HL-60 (cell line): ENCODE data around the gene NPHP4.

Experiments
- DNase-seq, 2 experiments: peaks; one replicate each; pipeline ENCODE4 v3.0.0-alpha.2; 2010 to 2020; ENCODE audit warnings: low read depth in 1 of 2, low spot score in 1 of 2
- H3K27ac ChIP-seq: fragments of 250-450 bp; sonication (Bioruptor Pico); replicated peaks from 2 replicates; pipeline ENCODE4 v1.5.1; 2020; ENCODE audit warnings: mild to moderate bottlenecking, moderate library complexity
- H3K27me3 ChIP-seq: fragments of 250-450 bp; sonication (Bioruptor Pico); 2 replicates; pipeline ENCODE4 v1.5.1; 2021; ENCODE audit warnings: mild to moderate bottlenecking, moderate library complexity; ENCODE audit not compliant: insufficient read depth, poor library complexity, severe bottlenecking
- H3K4me3 ChIP-seq: replicated peaks from 2 replicates; pipeline ENCODE4 v1.5.1; 2011; ENCODE audit warnings: mild to moderate bottlenecking, control low read depth, low read length; ENCODE audit not compliant: insufficient read depth
- CTCF ChIP-seq: IDR thresholded peaks from one replicate; pipeline ENCODE4 v1.5.1; 2011; ENCODE audit warnings: low read length, control low read depth, inconsistent platforms; ENCODE audit not compliant: insufficient read depth
- GABPA ChIP-seq: IDR thresholded peaks from 2 replicates; pipeline ENCODE4 v1.6.1; 2012; ENCODE audit warnings: low read depth
- POLR2AphosphoS5 ChIP-seq: IDR thresholded peaks from 2 replicates; pipeline ENCODE4 v1.6.1; 2012; ENCODE audit warnings: low read depth
- SPI1 ChIP-seq: IDR thresholded peaks from 2 replicates; pipeline ENCODE4 v1.6.1; 2012; ENCODE audit warnings: low read depth, mild to moderate bottlenecking, borderline replicate concordance
- TF ChIP-seq, protein P1 (sequence below): IDR thresholded peaks from 2 replicates; pipeline ENCODE4 v1.6.1; 2012; ENCODE audit warnings: low read depth; ENCODE audit not compliant: insufficient replicate concordance

The NPHP4 gene

GRCh38 chr1:5890346-5891106 is 101.7 kb downstream of the NPHP4 start:
- Histone ChIP-seq H3K27me3 (no peaks in the 10 kb centered on the region), H3K27ac (no peak overlapping the region), H3K4me3 (no peak overlapping the region)
- no peak for TF ChIP-seq CTCF
- TF ChIP-seq SPI1 = no peak
- TF ChIP-seq POLR2AphosphoS5 = no peak
- no peak for TF ChIP-seq GABPA
- TF ChIP-seq, protein P1, sequence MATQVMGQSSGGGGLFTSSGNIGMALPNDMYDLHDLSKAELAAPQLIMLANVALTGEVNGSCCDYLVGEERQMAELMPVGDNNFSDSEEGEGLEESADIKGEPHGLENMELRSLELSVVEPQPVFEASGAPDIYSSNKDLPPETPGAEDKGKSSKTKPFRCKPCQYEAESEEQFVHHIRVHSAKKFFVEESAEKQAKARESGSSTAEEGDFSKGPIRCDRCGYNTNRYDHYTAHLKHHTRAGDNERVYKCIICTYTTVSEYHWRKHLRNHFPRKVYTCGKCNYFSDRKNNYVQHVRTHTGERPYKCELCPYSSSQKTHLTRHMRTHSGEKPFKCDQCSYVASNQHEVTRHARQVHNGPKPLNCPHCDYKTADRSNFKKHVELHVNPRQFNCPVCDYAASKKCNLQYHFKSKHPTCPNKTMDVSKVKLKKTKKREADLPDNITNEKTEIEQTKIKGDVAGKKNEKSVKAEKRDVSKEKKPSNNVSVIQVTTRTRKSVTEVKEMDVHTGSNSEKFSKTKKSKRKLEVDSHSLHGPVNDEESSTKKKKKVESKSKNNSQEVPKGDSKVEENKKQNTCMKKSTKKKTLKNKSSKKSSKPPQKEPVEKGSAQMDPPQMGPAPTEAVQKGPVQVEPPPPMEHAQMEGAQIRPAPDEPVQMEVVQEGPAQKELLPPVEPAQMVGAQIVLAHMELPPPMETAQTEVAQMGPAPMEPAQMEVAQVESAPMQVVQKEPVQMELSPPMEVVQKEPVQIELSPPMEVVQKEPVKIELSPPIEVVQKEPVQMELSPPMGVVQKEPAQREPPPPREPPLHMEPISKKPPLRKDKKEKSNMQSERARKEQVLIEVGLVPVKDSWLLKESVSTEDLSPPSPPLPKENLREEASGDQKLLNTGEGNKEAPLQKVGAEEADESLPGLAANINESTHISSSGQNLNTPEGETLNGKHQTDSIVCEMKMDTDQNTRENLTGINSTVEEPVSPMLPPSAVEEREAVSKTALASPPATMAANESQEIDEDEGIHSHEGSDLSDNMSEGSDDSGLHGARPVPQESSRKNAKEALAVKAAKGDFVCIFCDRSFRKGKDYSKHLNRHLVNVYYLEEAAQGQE = no peak
- DNase-seq = no peak

DNA sequence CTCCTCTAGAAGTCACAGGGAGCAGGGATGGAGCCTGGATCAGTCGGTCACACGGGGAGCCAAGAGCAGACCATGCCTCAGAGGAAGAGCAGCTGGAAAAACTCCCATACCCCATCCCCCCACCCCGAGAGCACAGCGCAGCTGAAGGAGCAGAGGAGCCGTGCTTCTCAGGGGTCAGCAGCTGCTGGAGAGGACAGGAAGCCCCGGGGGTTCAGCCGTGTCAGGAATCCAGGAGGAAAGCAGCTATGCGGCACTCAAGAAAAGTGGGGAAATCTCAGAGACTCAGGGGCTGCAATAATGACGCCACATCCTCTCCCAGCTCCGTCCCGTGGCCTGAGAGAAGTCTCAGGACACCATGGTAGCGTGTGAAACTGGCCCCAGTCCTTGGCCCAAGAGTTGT is 102.3 kb downstream of the NPHP4 start:
- no peak for TF ChIP-seq CTCF
- TF ChIP-seq, protein P1 = no peak
- TF ChIP-seq POLR2AphosphoS5 = no peak
- TF ChIP-seq GABPA = no peak
- no peak for TF ChIP-seq SPI1
- DNase-seq = no peak
- no peaks in the 10 kb centered on the region for H3K27me3 ChIP-seq
- no peak overlapping the region for H3K27ac ChIP-seq
- H3K4me3 ChIP-seq = no peak overlapping the region

DNA sequence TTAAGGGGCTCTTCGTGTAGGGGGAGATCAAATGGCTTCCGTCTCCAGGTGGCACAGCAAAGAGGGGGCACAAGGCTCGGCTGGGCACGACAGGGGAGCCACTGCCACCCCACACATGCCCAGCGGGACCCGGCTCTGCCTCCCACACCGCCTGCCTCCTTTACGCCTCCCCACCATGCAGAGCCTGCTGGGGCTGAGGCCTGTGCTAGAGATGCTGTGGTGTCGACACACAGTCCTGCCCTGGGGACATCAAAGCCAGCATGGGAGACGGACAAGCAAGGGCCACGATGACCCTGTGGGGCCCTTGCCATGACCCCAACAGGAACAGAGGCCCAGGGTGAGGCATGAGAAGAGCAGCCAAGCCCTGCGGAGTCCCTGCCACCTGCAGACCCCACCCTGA is 102.8 kb downstream of the NPHP4 start:
- TF ChIP-seq POLR2AphosphoS5 = no peak
- TF ChIP-seq GABPA = no peak
- no peak for TF ChIP-seq CTCF
- no peak for TF ChIP-seq SPI1
- TF ChIP-seq, protein P1 = no peak
- H3K27ac ChIP-seq = no peak overlapping the region
- H3K4me3 ChIP-seq = no peak overlapping the region
- no peaks in the 10 kb centered on the region for H3K27me3 ChIP-seq
- no peak for DNase-seq
